SKM-1 treated with dmso at 0.1 percent for 144 hours (cell line): ENCODE data around the gene C16orf95.

Experiments
- DNase-seq: peaks from one replicate; lab custom pipeline; 2025; ENCODE audit not compliant: unreplicated experiment; lab: John Stamatoyannopoulos, UW

Gene C16orf95

DNA sequence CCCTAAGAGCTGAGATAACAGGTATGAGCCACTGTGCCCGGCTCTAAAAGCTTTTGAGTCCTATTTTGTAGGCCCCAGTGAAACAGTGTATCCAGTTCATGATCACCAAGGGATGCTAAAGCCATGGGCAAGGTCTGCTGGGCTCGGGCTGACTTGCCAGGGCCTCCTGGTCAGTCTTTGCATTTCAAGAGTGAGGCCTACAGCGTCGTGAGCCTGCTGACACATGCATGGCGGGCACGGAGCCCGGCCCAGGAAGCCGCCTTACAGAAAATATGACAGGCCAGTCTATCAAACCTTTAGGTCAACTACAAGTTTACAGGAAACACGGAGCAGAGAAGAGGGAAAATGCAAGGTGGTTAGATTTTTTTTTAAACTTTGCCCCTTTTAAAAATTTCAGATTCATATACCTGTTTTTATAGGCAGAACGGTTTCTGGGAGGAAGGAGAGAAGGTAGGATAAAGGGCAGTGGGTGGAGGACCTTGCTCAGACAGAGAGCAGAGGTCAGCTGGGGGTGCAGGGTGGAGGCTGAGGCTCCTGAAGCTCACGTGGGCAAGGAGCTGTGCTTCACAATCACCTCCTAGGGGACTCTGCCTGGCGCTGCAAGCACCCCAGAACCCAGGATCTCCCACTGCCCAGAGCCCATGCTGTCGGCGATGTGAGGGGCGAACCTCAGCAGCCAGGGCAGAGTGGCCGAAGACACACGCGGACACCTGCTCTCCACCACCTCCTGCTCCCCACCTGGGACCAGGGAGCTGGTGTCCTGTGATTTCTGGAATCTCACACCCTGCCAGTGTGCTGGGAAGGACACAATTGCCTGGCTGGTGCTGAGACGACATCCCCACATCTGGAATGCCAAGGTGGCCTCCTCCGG lies 21.3 kb downstream of the C16orf95 start:
- DNase-seq: no peak

DNA sequence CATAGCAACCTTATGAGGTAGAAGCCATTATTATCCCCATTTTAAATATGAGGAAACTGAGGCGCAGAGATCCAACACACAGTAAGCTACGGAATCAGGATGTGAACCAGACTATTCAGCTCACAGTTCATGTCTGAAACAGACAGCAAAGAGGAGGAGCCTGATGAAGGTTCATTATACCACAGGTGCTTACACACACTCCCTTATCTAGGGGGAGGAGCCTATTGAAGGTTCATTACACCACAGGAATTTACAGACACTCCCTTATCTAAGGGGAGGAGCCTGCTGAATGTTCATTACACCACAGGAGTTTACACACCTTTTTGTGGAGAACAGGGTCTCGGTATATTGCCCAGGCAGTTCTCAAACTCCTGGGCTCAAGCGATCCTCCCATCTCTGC lies 21.9 kb downstream of the C16orf95 start:
- no peak for DNase-seq

DNA sequence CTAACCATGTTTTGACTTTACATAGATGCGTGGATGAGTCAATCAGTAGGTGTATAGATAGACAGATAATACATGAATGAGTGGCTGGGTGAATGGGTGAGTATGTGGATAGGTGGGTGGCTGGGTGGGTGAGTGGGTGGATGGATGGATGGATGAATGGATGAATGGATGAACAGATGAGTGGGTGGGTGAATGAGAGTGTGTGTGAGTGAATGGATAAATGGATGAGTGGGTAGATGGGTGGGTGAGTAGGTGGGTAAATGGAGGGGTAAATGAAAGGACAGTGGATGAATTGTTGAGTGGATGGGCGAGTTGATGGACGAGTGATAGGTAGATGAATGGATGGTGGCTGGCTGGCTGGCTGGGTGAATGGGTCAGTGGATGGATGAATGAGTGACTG lies 23.2 kb downstream of the C16orf95 start:
- no peak for DNase-seq

DNA sequence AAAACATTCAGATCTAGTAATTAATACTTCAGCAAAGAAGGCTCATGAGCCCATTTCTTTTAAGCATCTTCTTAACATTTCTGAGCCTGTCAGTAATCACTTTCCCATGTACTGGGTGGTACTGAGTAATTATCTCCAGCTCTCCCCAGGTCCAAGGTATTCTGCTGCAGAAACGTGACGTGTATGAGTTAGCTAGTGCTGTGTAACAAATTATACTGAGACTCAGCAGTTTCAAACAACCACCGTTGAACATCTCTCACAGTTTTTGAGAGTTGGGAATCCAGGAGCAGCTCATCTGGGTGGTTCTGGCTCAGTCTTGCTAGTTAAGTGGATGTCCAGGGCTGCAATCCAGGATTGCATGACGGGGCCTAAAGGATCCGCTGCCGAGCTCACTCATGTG lies 25.2 kb downstream of the C16orf95 start:
- DNase-seq: no peak

DNA sequence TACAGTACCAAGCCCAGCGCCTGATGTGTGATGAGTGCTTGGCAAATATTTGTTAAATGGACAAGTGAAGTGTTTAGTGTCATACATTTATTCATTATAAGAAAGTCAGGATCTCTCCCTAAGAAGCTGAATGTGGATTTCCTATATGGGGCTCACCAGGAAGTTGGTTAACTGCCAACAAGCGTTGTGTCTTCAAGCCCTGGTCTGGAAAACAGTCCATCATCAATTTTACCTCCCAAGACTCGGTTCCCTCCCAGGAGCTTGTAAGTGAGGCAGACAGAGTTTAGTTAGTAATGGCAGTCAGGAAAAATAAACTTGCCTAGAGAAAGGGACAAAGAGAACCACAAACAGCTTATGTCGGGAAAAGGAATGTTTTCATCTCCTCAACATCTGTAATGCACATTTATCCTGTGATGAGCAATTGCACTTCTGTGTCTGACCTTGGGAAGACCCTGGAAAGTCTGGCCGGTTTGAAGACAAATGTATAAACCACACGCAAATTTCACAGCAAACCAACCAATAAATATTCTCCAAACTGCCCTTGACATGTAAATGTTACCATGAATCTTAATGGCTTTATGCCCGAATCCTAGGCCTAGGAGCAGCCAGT lies 28.3 kb downstream of the C16orf95 start:
- no peak for DNase-seq

DNA sequence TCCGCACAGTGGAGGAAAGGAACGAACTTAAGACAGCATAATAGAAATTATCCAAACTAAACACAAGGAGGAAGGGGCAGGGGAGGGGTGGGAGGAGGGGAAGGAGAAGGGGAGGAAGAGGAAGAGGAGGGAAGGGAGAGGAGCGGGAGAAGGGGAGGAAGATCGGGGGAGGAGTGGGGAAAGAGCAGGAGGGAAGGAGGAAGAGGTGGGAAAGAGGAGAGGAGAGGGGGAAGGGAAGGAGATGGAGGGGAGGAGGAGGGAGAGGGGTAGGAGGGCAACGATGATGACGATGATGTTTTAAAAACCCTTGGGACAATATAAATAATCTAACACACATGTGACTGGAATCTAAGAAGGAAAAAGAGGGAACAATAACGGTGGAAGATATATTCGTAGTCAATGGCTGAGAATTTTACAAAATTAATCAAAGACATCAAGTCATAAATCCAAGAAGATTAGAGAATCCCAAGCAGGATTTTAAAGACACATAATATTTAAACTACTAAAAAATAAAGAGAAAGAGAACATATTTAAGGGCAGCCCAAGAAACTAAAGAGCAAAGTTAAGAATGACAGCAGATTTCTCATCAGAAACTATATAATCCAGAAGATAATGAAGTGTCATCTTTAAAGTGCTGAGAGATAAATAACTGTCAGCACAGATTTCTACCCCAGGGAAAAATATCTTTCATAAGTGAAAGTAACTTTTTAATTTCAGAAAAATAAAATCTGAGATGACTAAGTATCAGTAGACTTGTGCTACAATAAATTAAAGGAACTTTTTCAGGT lies 30.2 kb downstream of the C16orf95 start:
- DNase-seq: no peak

DNA sequence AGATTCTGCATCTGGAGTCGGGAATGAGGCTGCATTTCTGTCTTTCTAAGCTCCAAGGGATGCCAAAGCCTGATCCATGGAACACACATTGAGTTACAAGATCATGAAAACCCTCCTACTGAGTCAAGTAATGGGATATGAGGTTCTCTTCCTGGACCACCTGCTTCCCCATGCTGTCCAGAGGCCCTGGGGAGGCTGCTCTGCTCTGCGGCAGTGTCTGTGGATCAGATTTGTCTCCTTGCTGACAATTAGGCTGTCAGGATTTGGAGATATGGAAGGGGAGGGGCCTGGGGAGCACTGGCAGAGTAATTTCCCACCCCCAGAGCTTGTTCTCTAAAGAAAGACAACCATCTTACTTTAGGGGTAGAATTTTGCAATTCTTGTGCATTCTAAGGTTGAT lies 33.0 kb downstream of the C16orf95 start:
- DNase-seq: no peak

DNA sequence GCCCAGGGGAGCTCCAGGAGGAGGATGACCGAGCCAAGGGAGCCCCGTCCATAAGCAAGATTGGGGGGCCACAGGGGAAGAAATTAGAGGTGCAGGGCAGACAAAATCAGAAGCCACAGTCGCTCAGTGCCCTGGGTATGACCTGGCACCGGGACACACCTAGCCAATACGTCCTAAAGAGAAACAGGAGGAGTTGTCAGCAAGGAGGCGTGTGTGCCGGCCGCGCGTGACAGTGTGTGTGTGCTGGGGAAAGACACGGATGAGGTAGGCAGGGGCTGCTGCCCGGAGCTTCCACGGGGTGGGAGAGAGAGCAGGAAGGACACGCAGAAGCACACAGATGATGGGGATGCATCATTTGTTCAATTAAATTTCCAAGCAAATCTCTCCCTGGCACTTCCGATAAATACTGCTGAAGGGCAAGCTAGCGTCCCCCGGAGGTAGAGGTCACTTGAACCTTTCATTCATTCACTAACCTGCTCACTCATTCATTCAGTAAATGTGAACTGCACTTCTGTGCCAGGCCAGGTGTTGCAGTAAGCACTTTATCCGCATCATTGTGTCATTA lies 38.0 kb downstream of the C16orf95 start:
- no peak for DNase-seq

DNA sequence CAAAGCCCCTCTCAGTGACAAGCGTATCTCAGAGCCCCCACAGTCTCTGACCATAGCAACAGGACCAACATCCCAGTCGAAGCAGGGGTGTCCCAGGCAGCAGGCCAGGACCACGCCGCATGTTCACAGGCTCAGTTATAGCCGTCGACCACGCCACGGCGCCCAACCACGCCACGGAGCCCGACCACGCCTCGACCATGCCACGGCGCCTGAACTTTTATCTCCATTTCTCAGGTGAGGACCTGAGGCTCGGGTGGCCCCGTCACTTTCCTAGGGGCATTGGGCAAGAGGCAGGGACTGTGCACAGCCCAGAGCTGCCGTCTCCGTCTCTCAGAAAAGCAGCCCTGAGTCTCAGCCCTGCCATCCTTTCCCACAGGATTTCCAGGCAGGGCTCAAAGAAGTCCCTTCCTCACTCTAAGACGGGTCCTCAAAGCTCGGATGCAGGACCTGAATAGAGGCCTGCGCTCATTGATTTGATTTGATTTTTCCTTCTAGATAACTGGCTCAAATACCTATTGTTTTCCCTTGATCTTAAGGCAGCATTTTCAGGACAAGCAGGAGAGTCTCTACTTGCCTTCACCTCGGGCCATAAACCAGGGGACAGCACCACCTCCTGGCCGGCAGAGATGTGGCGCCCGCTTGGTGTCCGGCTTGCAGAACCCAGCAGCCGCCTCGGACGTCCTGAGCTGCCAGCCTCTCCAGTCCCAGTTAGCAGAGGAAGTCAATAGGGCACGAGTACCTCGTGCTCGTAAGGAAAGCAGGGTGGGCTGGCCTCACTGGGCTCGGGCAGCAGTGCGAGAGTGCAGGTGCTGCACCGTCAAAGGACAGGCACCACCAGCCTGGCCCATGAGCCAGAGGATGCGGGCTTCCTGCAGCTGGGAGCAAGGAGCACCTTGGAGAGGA lies 38.8 kb downstream of the C16orf95 start:
- DNase-seq: peak; percentile 70

DNA sequence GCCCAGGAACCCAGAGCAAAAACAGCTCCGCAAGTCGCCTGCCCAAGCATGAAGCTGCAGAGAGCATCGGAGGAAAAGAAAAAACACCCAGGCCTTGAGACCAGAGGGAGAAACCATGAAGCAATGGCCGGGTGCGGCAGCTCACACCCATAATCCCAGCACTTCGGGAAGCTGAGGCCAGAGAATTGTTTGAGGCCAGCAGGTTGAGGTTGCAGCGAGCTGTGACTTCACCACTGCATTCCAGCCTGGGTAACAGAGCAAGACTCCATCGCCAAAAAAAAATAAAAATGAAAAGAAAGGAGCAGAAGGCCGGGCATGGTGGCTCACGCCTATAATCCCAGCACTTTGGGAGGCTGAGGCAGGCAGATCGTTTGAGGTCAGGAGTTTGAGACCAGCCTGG lies 40.3 kb downstream of the C16orf95 start:
- no peak for DNase-seq

DNA sequence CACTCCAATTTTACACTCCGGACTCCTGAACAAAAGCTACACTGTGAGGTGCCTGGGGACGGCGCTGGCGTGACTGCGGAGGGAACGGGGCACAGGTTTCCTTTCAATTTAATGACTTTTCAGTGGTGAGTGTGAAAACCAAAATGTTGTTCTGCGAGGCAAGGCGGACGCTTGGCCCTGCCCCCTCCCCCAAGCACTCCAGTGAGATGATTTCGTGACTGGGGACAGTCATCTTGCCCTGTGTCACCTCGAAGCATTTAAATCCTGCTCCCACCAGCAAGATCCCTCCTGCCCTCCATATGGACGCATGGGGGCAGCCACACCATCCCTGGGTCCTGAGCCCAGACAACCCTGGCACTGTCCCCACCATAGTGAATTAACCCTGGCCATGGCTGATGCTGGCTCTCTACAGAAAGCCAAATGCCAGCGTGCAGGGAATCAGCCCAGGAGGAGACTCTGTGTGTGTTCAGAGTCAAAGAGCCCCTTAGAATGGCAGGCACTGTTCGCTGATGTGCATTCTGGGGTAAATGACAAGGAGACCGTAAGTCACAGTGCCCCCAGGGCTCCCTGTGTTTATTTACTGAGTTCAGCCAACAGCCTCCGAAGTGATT lies 41.0 kb downstream of the C16orf95 start:
- DNase-seq: no peak

DNA sequence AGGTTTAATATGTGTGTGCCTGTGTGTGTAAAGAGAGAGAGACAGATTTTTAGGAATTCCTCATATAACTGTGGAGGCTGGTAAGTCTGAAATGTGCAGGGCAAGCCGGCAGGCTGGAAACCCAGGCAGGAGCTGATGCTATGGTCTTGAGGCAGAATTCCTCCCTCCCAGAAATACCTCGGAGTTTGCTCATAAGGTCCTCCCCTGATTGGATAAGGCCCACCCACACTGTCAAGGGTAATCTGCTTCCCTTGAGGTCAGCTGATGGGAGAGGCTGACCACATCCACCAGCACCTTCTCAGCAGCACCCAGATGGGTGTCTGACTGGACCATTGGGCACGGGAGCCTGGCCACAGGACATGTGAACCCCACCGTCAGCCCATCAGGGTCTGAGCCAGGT lies 42.4 kb downstream of the C16orf95 start:
- DNase-seq: no peak

DNA sequence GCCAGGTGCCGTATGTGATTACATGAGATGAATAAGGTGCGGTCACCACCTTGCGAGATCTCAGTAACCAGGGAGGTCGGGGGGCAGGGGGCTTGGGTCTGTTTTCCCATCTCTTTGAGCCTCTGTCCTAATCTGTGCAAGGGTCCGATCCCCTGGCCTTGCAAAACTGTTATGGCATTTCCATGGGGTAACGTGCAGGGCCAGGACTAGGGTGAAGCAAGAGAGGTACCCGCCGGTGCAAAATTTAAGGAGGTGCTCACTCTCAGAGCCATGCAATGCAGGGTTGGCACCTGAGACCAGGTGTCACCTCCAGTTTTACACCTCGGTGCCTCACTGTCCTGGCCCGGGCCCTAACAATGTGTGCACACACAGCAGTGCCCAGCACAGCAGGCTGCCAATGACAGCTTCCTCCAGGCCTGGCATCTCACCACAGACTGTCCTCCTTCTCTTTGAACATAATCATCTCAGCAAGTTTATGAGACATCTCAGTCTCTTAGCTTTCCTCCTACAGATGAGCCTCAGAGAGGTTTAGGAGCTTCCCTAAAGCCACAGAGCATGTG lies 43.6 kb downstream of the C16orf95 start:
- DNase-seq: no peak

DNA sequence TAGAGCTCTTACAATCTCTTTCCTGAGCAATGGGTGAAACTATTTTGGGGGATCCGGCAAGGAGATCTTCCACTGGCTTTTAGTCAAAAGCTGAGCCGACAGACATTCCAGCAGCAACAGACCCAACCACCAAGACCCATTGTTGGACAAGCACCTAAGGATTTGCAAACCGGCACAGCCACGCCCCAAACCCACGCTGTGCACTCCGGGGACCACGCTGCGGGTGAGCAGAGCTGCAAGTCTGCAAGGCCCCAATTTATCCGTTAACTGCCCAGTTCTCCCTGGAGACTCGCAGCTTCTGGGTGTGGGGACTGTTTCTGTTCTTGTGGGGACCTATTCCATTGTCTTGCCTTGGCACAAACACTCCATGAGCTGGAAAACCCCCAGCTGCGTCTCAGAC lies 45.9 kb downstream of the C16orf95 start:
- DNase-seq: no peak

DNA sequence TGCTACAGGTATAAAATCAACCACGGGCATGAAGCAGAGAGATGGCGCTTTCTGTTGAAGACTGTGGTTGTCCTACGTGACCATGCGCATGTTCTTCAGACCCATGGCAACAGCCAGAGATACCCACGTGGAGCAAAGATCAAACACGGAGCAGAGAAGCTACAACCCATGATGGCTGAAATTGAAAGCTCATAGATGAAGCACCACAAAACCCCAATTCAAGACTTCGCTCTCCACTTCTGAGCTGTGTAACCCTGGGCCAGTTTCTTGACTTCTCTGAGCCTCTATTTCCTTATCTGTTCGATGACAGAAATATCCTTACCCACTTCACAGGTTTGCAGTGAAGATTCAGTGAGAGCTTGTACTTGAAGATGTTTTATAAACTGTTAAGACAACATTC lies 49.6 kb downstream of the C16orf95 start:
- no peak for DNase-seq

DNA sequence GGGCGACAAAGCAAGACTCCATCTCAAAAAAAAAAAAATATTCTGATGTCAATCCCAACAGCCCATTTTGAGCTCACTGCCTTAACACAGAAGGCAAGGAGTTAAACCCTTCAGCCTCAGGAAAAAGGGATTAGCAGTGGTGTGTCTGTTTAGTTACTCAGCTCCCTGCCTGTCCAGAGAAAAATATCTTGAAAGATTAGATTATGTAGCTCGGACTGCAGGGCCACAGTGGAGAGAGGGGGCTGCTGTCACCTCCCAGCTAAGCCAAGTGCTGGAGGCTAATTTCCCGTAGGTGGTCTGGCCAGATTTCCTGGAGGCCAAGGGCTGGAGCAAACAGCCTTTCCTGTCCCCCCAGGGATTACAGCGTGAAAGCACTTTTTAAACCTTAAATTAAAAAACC lies 50.3 kb downstream of the C16orf95 start:
- no peak for DNase-seq

DNA sequence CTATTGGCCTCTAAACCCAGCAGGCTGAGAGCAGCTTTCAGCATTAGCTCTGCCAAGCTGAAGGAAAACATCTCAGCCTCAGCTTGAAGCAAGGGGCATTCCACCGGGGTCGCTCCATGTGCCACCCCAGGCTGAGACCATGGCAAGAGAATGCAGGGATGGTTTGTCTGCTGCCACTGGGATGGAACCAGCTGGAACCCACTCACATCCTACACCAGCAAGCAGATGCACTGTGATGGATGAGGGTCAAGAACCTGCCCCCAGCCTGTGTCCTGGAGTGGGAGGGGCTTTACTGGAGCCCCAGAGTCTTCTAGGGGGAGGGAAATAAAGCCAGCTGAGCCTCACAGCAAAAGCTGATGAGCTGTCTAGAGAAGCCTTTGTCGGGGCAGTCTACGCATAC lies 51.9 kb downstream of the C16orf95 start:
- DNase-seq: no peak

DNA sequence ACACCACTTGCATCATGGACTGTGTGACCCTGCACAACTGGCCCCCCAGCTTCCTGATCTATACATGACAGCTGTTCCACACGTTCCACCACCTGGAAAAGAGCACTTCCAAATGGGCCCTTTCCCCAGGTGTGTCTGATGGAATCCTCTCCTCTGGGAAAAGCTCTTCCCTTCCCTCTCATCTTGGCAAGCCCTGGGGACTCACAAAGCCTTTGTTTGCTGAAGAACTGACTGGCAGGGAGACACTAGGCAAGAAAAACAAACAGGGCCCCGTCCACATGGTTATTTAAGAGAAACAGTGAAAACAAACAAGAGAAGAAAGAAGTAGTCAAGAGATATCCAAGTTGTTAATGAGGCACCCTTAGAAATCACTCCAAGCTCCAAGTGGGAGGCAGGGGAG lies 52.6 kb downstream of the C16orf95 start:
- DNase-seq: no peak

DNA sequence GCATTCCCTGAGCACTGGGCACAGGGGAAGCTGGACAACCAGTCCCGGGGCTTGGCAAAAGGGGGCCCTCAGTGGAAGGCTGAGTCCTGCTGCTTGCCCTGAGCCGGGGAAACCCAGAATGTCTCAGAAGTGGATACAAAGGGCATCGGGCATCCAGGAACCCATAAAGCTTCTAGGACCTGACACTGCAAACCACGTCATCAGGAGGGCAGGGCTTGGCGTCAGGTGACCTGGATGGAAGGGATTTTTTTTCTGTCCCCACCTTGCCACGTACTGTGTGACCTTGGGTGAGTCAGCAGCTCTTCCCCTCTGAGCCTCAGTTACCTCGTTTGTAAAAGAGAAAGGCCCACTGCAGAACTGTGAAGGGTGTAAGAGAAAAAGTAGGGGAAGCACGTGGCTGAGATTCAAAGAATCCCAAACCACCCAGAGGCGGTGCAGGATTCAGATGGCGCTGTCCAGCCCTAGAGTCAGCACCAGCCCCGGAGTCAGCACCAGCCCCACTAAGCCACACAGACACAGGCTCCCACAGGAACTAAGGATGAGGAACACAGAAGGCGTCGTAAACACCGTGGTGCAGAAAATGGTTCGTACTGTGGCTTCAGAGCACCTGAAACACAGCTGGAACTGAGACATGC lies 53.7 kb downstream of the C16orf95 start:
- no peak for DNase-seq
